ENCODE results near the gene PWP1.

PWP1 gene

GRCh38 chr12:107660235-107660634 lies 25.4 kb upstream of the PWP1 start (continued):
- no peak for TF ChIP-seq ISL1 (CRISPR knock-in tag; IDR thresholded peaks at IDR 0.05)

GRCh38 chr12:107660861-107661415 lies 24.7 kb upstream of the PWP1 start:
- TF ChIP-seq ARNTL (CRISPR knock-in tag; IDR thresholded peaks at IDR 0.05; ENCODE audit: borderline replicate concordance, low read depth) (no peak), GLIS3 (CRISPR knock-in tag; IDR thresholded peaks at IDR 0.05) (no peak), OSR1 (CRISPR knock-in tag; IDR thresholded peaks at IDR 0.05) (no peak), ZNF565 (CRISPR knock-in tag; conservative IDR thresholded peaks at IDR 0.05; ENCODE audit: low read depth) (no peak), BACH2 (CRISPR knock-in tag; IDR thresholded peaks at IDR 0.05; ENCODE audit: borderline replicate concordance) (no peak), SNAI2 (CRISPR knock-in tag; IDR thresholded peaks at IDR 0.05) (no peak), TSHZ2 (CRISPR knock-in tag; IDR thresholded peaks at IDR 0.05) (no peak), ZC3H10 (CRISPR knock-in tag; IDR thresholded peaks at IDR 0.05) (no peak), PPARA (CRISPR knock-in tag; IDR thresholded peaks at IDR 0.05; ENCODE audit: borderline replicate concordance) (no peak), ISL1 (CRISPR knock-in tag; IDR thresholded peaks at IDR 0.05) (no peak), PATZ1 (CRISPR knock-in tag; IDR thresholded peaks at IDR 0.05; ENCODE audit: borderline replicate concordance) (no peak), CSRNP3 (CRISPR knock-in tag; IDR thresholded peaks at IDR 0.05) (no peak), CREB5 (CRISPR knock-in tag; IDR thresholded peaks at IDR 0.05; ENCODE audit: low read depth) (no peak)

GRCh38 chr12:107661830-107662229 lies 23.8 kb upstream of the PWP1 start:
- ATAC-seq = no peak
- TF ChIP-seq CREB5 (CRISPR knock-in tag; IDR thresholded peaks at IDR 0.05; ENCODE audit: low read depth) (no peak), ZNF565 (CRISPR knock-in tag; conservative IDR thresholded peaks at IDR 0.05; ENCODE audit: low read depth) (no peak), ESRRG (CRISPR knock-in tag; IDR thresholded peaks at IDR 0.05) (no peak)

More at GRCh38 chr12:107660861-107661415, 24.7 kb upstream of the PWP1 start:
- ATAC-seq = no peak

GRCh38 chr12:107662484-107662883 lies 23.1 kb upstream of the PWP1 start:
- no peak for ATAC-seq
- no peak for TF ChIP-seq ZFP30 (CRISPR knock-in tag; IDR thresholded peaks at IDR 0.05)

- no peak for TF ChIP-seq BACH2 (CRISPR knock-in tag; IDR thresholded peaks at IDR 0.05; ENCODE audit: borderline replicate concordance)
- ATAC-seq = no peak
Observed at GRCh38 chr12:107663277-107663676, 22.3 kb upstream of the PWP1 start.

GRCh38 chr12:107666009-107666408 lies 19.6 kb upstream of the PWP1 start:
- peak; percentile 98 for TF ChIP-seq ZNF70 (CRISPR knock-in tag; IDR thresholded peaks at IDR 0.05)
- TF ChIP-seq ISL1 (CRISPR knock-in tag; IDR thresholded peaks at IDR 0.05) = no peak
- ATAC-seq = no peak
